ENCODE data around the gene FBXO45. TPM values are rescaled to one million over a fixed set of nuclear protein-coding genes. Genes with fewer than 3 reads are reported as not detected.
"Not testable (repeated sequence)": the region's sequence is repeated elsewhere in the genome, so short reads cannot be mapped to it uniquely, and the experiment has no call there.

Gene FBXO45
- total RNA-seq, 1 experiment from 2014 or later, result 16.0 TPM

DNA sequence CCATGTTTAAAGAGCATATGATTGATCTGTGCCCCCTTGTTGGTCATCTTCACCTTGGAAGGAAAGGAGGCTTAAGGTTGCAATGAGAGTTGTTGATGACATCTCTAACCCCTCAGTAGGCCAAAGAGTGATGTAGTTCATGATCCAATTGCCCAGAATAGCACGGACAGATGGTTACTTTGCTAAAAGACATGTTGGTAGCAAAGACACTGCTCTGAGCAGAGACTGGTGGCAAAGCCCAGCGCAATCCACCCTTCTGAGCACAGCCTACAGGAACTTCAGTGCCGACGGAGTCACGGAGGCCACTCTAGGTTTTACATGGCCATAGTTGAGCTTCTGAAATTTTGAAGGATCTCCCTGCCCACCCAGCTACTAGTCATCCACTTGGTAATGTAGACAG is 21.8 kb downstream of the FBXO45 start:
- Mint-ChIP-seq H3K36me3 (ENCODE audit: insufficient read depth, unreplicated experiment) (peaks cover 14% of the 10 kb centered on the region), H3K9me3 (ENCODE audit: unreplicated experiment) (no peaks in the 10 kb centered on the region), H3K4me3 (ENCODE audit: unreplicated experiment) (no peak overlapping the region), H3K4me1 (ENCODE audit: insufficient read depth, unreplicated experiment) (no peaks in the 10 kb centered on the region), H3K27me3 (ENCODE audit: insufficient read depth, unreplicated experiment) (no peaks in the 10 kb centered on the region), H3K27ac (ENCODE audit: low read depth, unreplicated experiment) (no peak overlapping the region)
- TF ChIP-seq, protein P1, sequence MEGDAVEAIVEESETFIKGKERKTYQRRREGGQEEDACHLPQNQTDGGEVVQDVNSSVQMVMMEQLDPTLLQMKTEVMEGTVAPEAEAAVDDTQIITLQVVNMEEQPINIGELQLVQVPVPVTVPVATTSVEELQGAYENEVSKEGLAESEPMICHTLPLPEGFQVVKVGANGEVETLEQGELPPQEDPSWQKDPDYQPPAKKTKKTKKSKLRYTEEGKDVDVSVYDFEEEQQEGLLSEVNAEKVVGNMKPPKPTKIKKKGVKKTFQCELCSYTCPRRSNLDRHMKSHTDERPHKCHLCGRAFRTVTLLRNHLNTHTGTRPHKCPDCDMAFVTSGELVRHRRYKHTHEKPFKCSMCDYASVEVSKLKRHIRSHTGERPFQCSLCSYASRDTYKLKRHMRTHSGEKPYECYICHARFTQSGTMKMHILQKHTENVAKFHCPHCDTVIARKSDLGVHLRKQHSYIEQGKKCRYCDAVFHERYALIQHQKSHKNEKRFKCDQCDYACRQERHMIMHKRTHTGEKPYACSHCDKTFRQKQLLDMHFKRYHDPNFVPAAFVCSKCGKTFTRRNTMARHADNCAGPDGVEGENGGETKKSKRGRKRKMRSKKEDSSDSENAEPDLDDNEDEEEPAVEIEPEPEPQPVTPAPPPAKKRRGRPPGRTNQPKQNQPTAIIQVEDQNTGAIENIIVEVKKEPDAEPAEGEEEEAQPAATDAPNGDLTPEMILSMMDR (IDR thresholded peaks at IDR 0.05; ENCODE audit: unreplicated experiment), result no peak
- no TSS peak for BruUV-seq (replicated peaks)
- ChIA-PET POLR2A (no interaction called here), CTCF (interaction anchor here (0.5 to 1.0 kb wide), 5 partner anchors 19 to 1916 kb away, joined by 3 to 5 read pairs (median 3); no protein-coding TSS in a partner anchor)
- intact Hi-C loops (cut with micrococcal nuclease), result no loop called here
- no peak for DNase-seq (ENCODE audit: unreplicated experiment)

DNA sequence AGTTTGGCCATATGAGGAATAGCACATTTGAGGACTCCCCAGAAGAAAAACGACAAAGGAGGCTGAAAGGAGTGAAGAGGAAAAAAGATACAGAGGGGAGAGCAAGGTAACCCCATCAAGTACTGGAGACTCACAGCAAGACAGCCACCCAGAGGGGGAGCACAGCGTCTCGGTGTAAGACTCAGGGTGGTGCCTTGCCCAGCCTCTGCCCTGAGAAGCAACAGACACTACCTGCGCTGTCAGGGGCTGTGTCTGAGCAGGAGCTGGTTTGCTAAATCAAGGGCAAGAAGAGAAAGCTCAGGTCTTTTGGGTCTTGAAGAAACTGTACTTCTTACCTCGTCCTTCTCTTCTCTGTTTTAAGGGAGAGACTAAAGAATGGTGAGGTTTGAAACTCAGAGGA is 27.9 kb downstream of the FBXO45 start:
- no peaks in the 10 kb centered on the region for H3K36me3 Mint-ChIP-seq (ENCODE audit: insufficient read depth, unreplicated experiment)
- ChIA-PET CTCF (interaction anchor here (0.6 to 1.8 kb wide), 4 partner anchors 10 to 139 kb away, joined by 3 to 7 read pairs (median 5); no protein-coding TSS in a partner anchor), POLR2A (interaction anchor here (0.7 kb wide), 1 partner anchor 271 kb away, joined by 3 read pairs; the partner anchor contains the start of gene SENP5)
- DNase-seq (ENCODE audit: unreplicated experiment), result peak; percentile 6
- intact Hi-C loops (cut with micrococcal nuclease), result no loop called here
- no peaks in the 10 kb centered on the region for H3K9me3 Mint-ChIP-seq (ENCODE audit: unreplicated experiment)
- H3K27ac Mint-ChIP-seq (ENCODE audit: low read depth, unreplicated experiment), result no peak overlapping the region
- H3K4me1 Mint-ChIP-seq (ENCODE audit: insufficient read depth, unreplicated experiment), result no peaks in the 10 kb centered on the region
- H3K27me3 Mint-ChIP-seq (ENCODE audit: insufficient read depth, unreplicated experiment), result no peaks in the 10 kb centered on the region
- TF ChIP-seq, protein P1 (IDR thresholded peaks at IDR 0.05; ENCODE audit: unreplicated experiment), result no peak
- H3K4me3 Mint-ChIP-seq (ENCODE audit: unreplicated experiment), result no peak overlapping the region
- no TSS peak for BruUV-seq (replicated peaks)

DNA sequence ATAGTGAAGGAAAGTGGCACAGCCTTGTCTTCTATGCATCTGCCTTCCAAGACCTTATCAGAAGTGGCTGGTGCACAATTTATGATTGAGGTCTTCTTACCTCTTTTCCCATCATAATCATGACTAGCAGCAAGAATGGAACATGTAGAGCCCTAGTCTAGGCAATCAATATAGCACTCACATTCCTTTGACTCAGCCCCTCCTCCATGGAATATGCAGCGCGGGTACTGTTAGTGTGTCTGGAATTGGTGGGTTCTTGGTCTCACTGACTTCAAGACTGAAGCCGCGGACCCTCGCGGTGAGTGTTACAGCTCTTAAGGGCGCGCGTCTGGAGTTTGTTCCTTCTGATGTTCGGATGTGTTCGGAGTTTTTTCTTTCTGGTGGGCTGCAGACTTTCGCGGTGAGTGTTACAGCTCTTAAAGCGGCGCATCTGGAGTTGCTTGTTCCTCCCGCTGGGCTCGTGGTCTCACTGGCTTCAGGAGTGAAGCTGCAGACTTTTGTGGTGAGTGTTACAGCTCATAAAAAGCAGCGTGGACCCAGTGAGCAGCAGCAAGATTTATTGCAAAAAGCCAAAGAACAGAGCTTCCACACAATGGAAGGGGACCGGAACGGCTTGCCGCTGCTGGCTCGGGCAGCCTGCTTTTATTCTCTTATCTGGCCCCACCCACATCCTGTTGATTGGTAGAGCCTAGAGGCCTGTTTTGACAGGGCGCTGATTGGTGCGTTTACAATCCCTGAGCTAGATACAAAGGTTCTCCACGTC is 29.7 kb downstream of the FBXO45 start:
- intact Hi-C loops (cut with micrococcal nuclease); H3K4me1 Mint-ChIP-seq (ENCODE audit: insufficient read depth, unreplicated experiment); BruUV-seq (replicated peaks); H3K27me3 Mint-ChIP-seq (ENCODE audit: insufficient read depth, unreplicated experiment); H3K27ac Mint-ChIP-seq (ENCODE audit: low read depth, unreplicated experiment); H3K9me3 Mint-ChIP-seq (ENCODE audit: unreplicated experiment); DNase-seq (ENCODE audit: unreplicated experiment); H3K36me3 Mint-ChIP-seq (ENCODE audit: insufficient read depth, unreplicated experiment); H3K4me3 Mint-ChIP-seq (ENCODE audit: unreplicated experiment): not testable (repeated sequence)
- ChIA-PET CTCF (interaction anchor here (1.0 to 1.8 kb wide), 2 partner anchors 11 to 13 kb away, joined by 4 to 7 read pairs; no protein-coding TSS in a partner anchor), POLR2A (interaction anchor here (0.6 to 0.7 kb wide), 2 partner anchors 76 to 115 kb away, joined by 3 read pairs; no protein-coding TSS in a partner anchor)

DNA sequence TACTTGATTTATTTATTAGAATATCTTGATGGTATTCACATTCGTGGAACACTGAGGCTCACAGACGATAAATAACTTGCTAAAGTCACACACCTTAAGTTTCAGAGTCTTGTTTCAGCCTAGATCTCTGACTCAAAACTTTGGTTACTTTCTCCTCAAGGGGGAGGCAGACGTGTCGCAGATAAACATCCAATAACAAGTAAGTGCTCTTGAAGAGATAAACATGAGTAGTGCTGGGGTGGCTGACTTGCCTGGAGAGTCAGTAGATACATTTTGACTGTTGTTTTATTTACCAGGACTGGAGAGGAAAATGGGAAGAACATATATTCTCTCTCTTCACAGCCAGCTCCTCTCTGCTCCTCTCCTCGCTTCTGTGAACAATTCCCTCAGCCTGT is 31.3 kb downstream of the FBXO45 start:
- Mint-ChIP-seq H3K4me1 (ENCODE audit: insufficient read depth, unreplicated experiment) (no peaks in the 10 kb centered on the region), H3K36me3 (ENCODE audit: insufficient read depth, unreplicated experiment) (no peaks in the 10 kb centered on the region), H3K27ac (ENCODE audit: low read depth, unreplicated experiment) (no peak overlapping the region), H3K9me3 (ENCODE audit: unreplicated experiment) (no peaks in the 10 kb centered on the region), H3K27me3 (ENCODE audit: insufficient read depth, unreplicated experiment) (no peaks in the 10 kb centered on the region), H3K4me3 (ENCODE audit: unreplicated experiment) (no peak overlapping the region)
- ChIA-PET POLR2A (interaction anchor here (1.1 kb wide), 1 partner anchor 10 kb away, joined by 4 read pairs; no protein-coding TSS in a partner anchor), CTCF (no interaction called here)
- TF ChIP-seq, protein P1 (IDR thresholded peaks at IDR 0.05; ENCODE audit: unreplicated experiment), result no peak
- no peak for DNase-seq (ENCODE audit: unreplicated experiment)
- intact Hi-C loops (cut with micrococcal nuclease), result no loop called here
- no TSS peak for BruUV-seq (replicated peaks)
